ENCODE measurements around the gene KRTAP5-8. TPM values are rescaled to one million over a fixed set of nuclear protein-coding genes. Genes with fewer than 3 reads are reported as not detected.
A peak's percentile ranks its signal among the peaks of the same experiment; 100 is the strongest.

KRTAP5-8 gene
- total RNA-seq, 1 experiment from 2014 or later, result not detected

GRCh38 chr11:71502871-71503435 is 34.9 kb upstream of the KRTAP5-8 start:
- BruUV-seq (replicated peaks), result no TSS peak
- Histone ChIP-seq H3K27me3 (ENCODE audit: insufficient read depth, low read depth) (no peaks in the 10 kb centered on the region), H3K4me3 (no peak overlapping the region), H4K20me1 (ENCODE audit: insufficient read depth) (no peaks in the 10 kb centered on the region), H3K9me3 (ENCODE audit: insufficient read depth, low read depth) (no peaks in the 10 kb centered on the region), H3K36me3 (ENCODE audit: low read depth) (peaks cover 23% of the 10 kb centered on the region), H3K4me1 (replicated peaks; ENCODE audit: insufficient read depth) (peaks cover 38% of the 10 kb centered on the region), H3K4me2 (no peak overlapping the region), H3K27ac (no peak overlapping the region), H3K79me2 (ENCODE audit: low read depth) (no peaks in the 10 kb centered on the region), H3K9me2 (ENCODE audit: insufficient read depth) (no peaks in the 10 kb centered on the region), H2AFZ (no peak overlapping the region), H3F3A (ENCODE audit: insufficient read depth, low read depth) (peaks cover 6% of the 10 kb centered on the region; the same call in 1 of the 2 replicates)
- CTCF ChIA-PET, result no interaction called here
- intact Hi-C loops (cut with micrococcal nuclease; ENCODE audit: unreplicated experiment), result no loop called here
- DNase-seq, result peak in 1 of 2 experiments; percentile 12
- TF ChIP-seq CTCF (conservative IDR thresholded peaks at IDR 0.05), result no peak
- no peak for TF ChIP-seq EZH2 (IDR thresholded peaks at IDR 0.05; ENCODE audit: low read depth)
- POLR2A ChIA-PET (ENCODE audit: unreplicated experiment), result no interaction called here

- H3K27me3 ChIP-seq (ENCODE audit: insufficient read depth, low read depth), result no peaks in the 10 kb centered on the region
- peak; percentile 38 to 39 for DNase-seq
- H3F3A ChIP-seq (ENCODE audit: insufficient read depth, low read depth), result peaks cover 6% of the 10 kb centered on the region; the same call in 1 of the 2 replicates
- H3K79me2 ChIP-seq (ENCODE audit: low read depth), result no peaks in the 10 kb centered on the region
- no peak overlapping the region for H3K27ac ChIP-seq
- H3K4me3 ChIP-seq, result no peak overlapping the region
- POLR2A ChIA-PET (ENCODE audit: unreplicated experiment), result no interaction called here
- peaks cover 33% of the 10 kb centered on the region for H3K4me1 ChIP-seq (replicated peaks; ENCODE audit: insufficient read depth)
- 0 out of 2 replicates have a peak, but pooled peaks cover 11% of the 10 kb centered on the region for H3K36me3 ChIP-seq (ENCODE audit: low read depth)
- intact Hi-C loops (cut with micrococcal nuclease; ENCODE audit: unreplicated experiment), result no loop called here
- no peaks in the 10 kb centered on the region for H4K20me1 ChIP-seq (ENCODE audit: insufficient read depth)
- no peaks in the 10 kb centered on the region for H3K9me2 ChIP-seq (ENCODE audit: insufficient read depth)
- peaks cover 2% of the 10 kb centered on the region; the same call in 1 of the 2 replicates for H3K9me3 ChIP-seq (ENCODE audit: insufficient read depth, low read depth)
- no peak for TF ChIP-seq CTCF (conservative IDR thresholded peaks at IDR 0.05)
- no peak for TF ChIP-seq EZH2 (IDR thresholded peaks at IDR 0.05; ENCODE audit: low read depth)
- no TSS peak for BruUV-seq (replicated peaks)
- CTCF ChIA-PET, result no interaction called here
- 0 out of 2 replicates have a peak overlapping the region, but pooled peaks have one; percentile 5 for H3K4me2 ChIP-seq
- H2AFZ ChIP-seq, result no peak overlapping the region
These were observed 33.3 kb upstream of the KRTAP5-8 start for GRCh38 chr11:71504531-71504930.

GRCh38 chr11:71505001-71505400 is 32.8 kb upstream of the KRTAP5-8 start:
- Histone ChIP-seq H3K79me2 (ENCODE audit: low read depth) (no peaks in the 10 kb centered on the region), H3K4me2 (no peak overlapping the region), H3K27ac (no peak overlapping the region), H3K27me3 (ENCODE audit: insufficient read depth, low read depth) (no peaks in the 10 kb centered on the region), H3F3A (ENCODE audit: insufficient read depth, low read depth) (peaks cover 6% of the 10 kb centered on the region; the same call in 1 of the 2 replicates), H3K4me3 (no peak overlapping the region), H3K4me1 (replicated peaks; ENCODE audit: insufficient read depth) (peaks cover 28% of the 10 kb centered on the region), H2AFZ (no peak overlapping the region), H4K20me1 (ENCODE audit: insufficient read depth) (no peaks in the 10 kb centered on the region), H3K36me3 (ENCODE audit: low read depth) (0 out of 2 replicates have a peak, but pooled peaks cover 8% of the 10 kb centered on the region), H3K9me3 (ENCODE audit: insufficient read depth, low read depth) (peaks cover 5% of the 10 kb centered on the region; the same call in 1 of the 2 replicates), H3K9me2 (ENCODE audit: insufficient read depth) (no peaks in the 10 kb centered on the region)
- intact Hi-C loops (cut with micrococcal nuclease; ENCODE audit: unreplicated experiment), result no loop called here
- peak in 1 of 2 experiments; percentile 24 for DNase-seq
- ChIA-PET POLR2A (ENCODE audit: unreplicated experiment) (no interaction called here), CTCF (no interaction called here)
- no peak for TF ChIP-seq CTCF (conservative IDR thresholded peaks at IDR 0.05)
- TF ChIP-seq EZH2 (IDR thresholded peaks at IDR 0.05; ENCODE audit: low read depth), result no peak
- BruUV-seq (replicated peaks), result no TSS peak

Data from PC-9 (cell line).